Measurements from ENCODE around the gene ADAP1. TPM values are rescaled to one million over a fixed set of nuclear protein-coding genes. Genes with fewer than 3 reads are reported as not detected.
A peak's percentile ranks its signal among the peaks of the same experiment; 100 is the strongest.

Gene ADAP1
- total and polyA plus RNA-seq, 12 donors: 0.29 to 60.2 (median 9.3) TPM

GRCh38 chr7:880450-880849 is 74.0 kb downstream of the ADAP1 start:
- DNase-seq: peak in 6 of 7 donors; percentile 50 to 69 (median 62)
- intact Hi-C loops (cut with DNase I): loop anchor here in 1 of 2 donors (10.0 kb wide), 1 partner anchor 84 kb away; no protein-coding TSS in a partner anchor
- Histone ChIP-seq H3K4me1 (replicated peaks in 1 of 2) (peaks cover 44 to 74% of the 10 kb centered on the region in 2 donors), H3K9me3 (replicated peaks in 1 of 3) (no peaks in the 10 kb centered on the region), H3K27ac (peak overlapping the region in 4 of 5 donors; percentile 14 to 98 (median 58)), H3K36me3 (replicated peaks in 1 of 2) (no peaks in the 10 kb centered on the region), H3K27me3 (no peaks in the 10 kb centered on the region), H3K4me3 (no peak overlapping the region)
- WGBS, 4 donors: 43 to 59% (median 52%) methylated on average over 5 to 15 of the region's 15 CpGs
- TF ChIP-seq CTCF (IDR thresholded peaks at IDR 0.05) (no peak), POLR2A (IDR thresholded peaks at IDR 0.05) (no peak)

GRCh38 chr7:879706-880105 is 74.8 kb downstream of the ADAP1 start:
- Histone ChIP-seq H3K27me3 (no peaks in the 10 kb centered on the region), H3K27ac (peak overlapping the region in 3 of 5 donors; percentile 14 to 98 (median 87)), H3K4me3 (peak overlapping the region in 1 of 4 donors; percentile 8), H3K36me3 (replicated peaks in 1 of 2) (no peaks in the 10 kb centered on the region), H3K9me3 (replicated peaks in 1 of 3) (no peaks in the 10 kb centered on the region), H3K4me1 (replicated peaks in 1 of 2) (peaks cover 41 to 66% of the 10 kb centered on the region in 2 donors)
- intact Hi-C loops (cut with DNase I): loop anchor here in 1 of 2 donors (10.0 kb wide), 1 partner anchor 85 kb away; no protein-coding TSS in a partner anchor
- TF ChIP-seq CTCF (IDR thresholded peaks at IDR 0.05) (no peak), POLR2A (IDR thresholded peaks at IDR 0.05) (no peak)
- DNase-seq: peak in 2 of 7 donors; percentile 22 to 37
- WGBS, 4 donors: 64 to 78% (median 66%) methylated on average over 14 of the region's 14 CpGs

- Histone ChIP-seq H3K9me3 (replicated peaks in 1 of 3) (no peaks in the 10 kb centered on the region), H3K4me3 (peak overlapping the region in 1 of 4 donors; percentile 8), H3K27ac (peak overlapping the region in 3 of 5 donors; percentile 87 to 98 (median 88)), H3K27me3 (no peaks in the 10 kb centered on the region), H3K4me1 (replicated peaks in 1 of 2) (peaks cover 35 to 65% of the 10 kb centered on the region in 2 donors), H3K36me3 (replicated peaks in 1 of 2) (no peaks in the 10 kb centered on the region)
- peak in 6 of 7 donors; percentile 52 to 78 (median 70) for DNase-seq
- intact Hi-C loops (cut with DNase I): no loop called here
- WGBS, 4 donors: 56 to 83% (median 73%) methylated on average over 15 of the region's 15 CpGs
- TF ChIP-seq POLR2A (IDR thresholded peaks at IDR 0.05) (no peak), CTCF (IDR thresholded peaks at IDR 0.05) (no peak)
Observed at GRCh38 chr7:879093-879492, 75.4 kb downstream of the ADAP1 start.

- peaks cover 0 to 6% of the 10 kb centered on the region in 2 donors for H3K36me3 ChIP-seq (replicated peaks in 1 of 2)
- DNase-seq: peak in 6 of 7 donors; percentile 65 to 82 (median 72)
- H3K4me3 ChIP-seq: peak overlapping the region; percentile 29 to 82 (median 56)
- H3K27ac ChIP-seq: peak overlapping the region; percentile 44 to 98 (median 87)
- H3K9me3 ChIP-seq (replicated peaks in 1 of 3): no peaks in the 10 kb centered on the region
- TF ChIP-seq CTCF (IDR thresholded peaks at IDR 0.05): no peak
- TF ChIP-seq POLR2A (IDR thresholded peaks at IDR 0.05): peak in 1 of 2 donors; percentile 30
- peaks cover 24 to 58% of the 10 kb centered on the region in 2 donors for H3K4me1 ChIP-seq (replicated peaks in 1 of 2)
- 4 to 14% (median 9%) methylated on average over 10 to 47 of the region's 47 CpGs for WGBS, 4 donors
- intact Hi-C loops (cut with DNase I): no loop called here
- no peaks in the 10 kb centered on the region for H3K27me3 ChIP-seq
Observed at GRCh38 chr7:877312-878232, 76.9 kb downstream of the ADAP1 start.

All from adrenal gland (tissue), 12 donors.